Measurements from ENCODE around the gene IL1RL1.

DNA sequence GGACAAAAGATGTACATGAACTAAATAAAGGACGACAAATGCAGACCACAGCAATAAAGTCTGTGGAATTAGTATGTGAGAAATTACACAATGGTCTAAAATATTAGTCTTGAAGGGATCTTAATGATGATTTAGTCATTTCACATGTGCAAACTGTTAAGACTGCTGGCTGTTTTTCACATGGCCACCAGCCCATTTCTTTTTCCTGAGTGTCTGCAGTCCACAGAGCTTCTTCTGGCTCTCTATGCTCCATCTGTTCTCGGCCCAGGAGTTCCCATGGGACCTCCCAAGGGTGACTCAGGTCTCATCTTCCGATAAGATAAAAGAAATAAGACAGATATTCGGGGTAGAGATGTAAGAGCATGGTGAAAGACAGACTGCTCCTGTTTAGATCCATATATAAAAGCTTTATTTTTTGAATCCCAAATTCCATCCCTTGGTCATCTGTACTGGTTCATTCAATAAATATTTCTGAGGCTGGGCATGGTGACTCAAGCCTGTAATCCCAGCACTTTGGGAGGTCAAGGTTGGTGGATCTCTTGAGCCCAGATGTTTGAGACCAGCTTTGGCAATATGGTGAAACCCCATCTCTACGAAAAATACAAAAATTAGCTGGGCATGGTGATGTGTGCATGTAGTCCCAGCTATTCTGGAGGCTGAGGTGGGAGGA, 20.1 kb downstream of the IL1RL1 start:
- TF ChIP-seq EZH2 (IDR thresholded peaks at IDR 0.05) (no peak), POLR2AphosphoS5 (IDR thresholded peaks at IDR 0.05; ENCODE audit: borderline replicate concordance, low read depth, low read length) (no peak)
